ENCODE data around the gene GNG2.

DNA sequence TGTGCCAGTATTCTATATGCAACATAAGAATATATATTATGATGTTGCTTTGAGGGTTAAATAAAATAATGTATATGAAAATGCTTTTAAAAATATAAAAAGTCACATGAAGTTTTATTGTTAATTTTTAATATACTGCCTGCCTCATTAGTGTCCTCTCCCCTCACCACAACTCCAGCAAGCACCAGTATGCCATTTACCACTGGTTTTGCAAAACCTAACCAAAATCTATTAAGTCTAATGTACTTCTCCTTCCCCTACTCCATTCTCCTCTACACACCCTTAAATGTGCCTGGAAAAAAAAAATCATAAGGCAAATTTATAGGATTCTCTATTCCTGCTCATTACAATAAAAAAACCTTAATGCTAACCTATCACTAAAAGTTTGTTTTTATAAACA is 24.0 kb upstream of the GNG2 start:
- TF ChIP-seq, protein P1, sequence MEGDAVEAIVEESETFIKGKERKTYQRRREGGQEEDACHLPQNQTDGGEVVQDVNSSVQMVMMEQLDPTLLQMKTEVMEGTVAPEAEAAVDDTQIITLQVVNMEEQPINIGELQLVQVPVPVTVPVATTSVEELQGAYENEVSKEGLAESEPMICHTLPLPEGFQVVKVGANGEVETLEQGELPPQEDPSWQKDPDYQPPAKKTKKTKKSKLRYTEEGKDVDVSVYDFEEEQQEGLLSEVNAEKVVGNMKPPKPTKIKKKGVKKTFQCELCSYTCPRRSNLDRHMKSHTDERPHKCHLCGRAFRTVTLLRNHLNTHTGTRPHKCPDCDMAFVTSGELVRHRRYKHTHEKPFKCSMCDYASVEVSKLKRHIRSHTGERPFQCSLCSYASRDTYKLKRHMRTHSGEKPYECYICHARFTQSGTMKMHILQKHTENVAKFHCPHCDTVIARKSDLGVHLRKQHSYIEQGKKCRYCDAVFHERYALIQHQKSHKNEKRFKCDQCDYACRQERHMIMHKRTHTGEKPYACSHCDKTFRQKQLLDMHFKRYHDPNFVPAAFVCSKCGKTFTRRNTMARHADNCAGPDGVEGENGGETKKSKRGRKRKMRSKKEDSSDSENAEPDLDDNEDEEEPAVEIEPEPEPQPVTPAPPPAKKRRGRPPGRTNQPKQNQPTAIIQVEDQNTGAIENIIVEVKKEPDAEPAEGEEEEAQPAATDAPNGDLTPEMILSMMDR (IDR thresholded peaks at IDR 0.05), result no peak
- TF ChIP-seq POLR2AphosphoS5 (IDR thresholded peaks at IDR 0.05; ENCODE audit: low read depth, low read length), result no peak
- TF ChIP-seq FOXM1 (IDR thresholded peaks at IDR 0.05; ENCODE audit: low read depth), result no peak
- TF ChIP-seq SMC3 (IDR thresholded peaks at IDR 0.05; ENCODE audit: low read depth, low read length), result no peak
- no peak for TF ChIP-seq EZH2phosphoT487 (IDR thresholded peaks at IDR 0.05; ENCODE audit: borderline replicate concordance, low read depth)
- no peak for TF ChIP-seq TEAD4 (IDR thresholded peaks at IDR 0.05; ENCODE audit: borderline replicate concordance, insufficient read depth)
- no peak for TF ChIP-seq NRF1 (IDR thresholded peaks at IDR 0.05; ENCODE audit: low read depth, low read length)
- TF ChIP-seq, protein P2, sequence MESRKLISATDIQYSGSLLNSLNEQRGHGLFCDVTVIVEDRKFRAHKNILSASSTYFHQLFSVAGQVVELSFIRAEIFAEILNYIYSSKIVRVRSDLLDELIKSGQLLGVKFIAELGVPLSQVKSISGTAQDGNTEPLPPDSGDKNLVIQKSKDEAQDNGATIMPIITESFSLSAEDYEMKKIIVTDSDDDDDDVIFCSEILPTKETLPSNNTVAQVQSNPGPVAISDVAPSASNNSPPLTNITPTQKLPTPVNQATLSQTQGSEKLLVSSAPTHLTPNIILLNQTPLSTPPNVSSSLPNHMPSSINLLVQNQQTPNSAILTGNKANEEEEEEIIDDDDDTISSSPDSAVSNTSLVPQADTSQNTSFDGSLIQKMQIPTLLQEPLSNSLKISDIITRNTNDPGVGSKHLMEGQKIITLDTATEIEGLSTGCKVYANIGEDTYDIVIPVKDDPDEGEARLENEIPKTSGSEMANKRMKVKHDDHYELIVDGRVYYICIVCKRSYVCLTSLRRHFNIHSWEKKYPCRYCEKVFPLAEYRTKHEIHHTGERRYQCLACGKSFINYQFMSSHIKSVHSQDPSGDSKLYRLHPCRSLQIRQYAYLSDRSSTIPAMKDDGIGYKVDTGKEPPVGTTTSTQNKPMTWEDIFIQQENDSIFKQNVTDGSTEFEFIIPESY (IDR thresholded peaks at IDR 0.05; ENCODE audit: borderline replicate concordance, low read depth), result no peak
- TF ChIP-seq, protein P3, sequence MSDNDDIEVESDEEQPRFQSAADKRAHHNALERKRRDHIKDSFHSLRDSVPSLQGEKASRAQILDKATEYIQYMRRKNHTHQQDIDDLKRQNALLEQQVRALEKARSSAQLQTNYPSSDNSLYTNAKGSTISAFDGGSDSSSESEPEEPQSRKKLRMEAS (IDR thresholded peaks at IDR 0.05; ENCODE audit: low read depth), result no peak

Measured in SK-N-SH (cell line).